GM21528 (cell line): ENCODE measurements around the gene ALKBH6.

ENCODE experiments used
- ATAC-seq: cut with Tn5 transposase; IDR thresholded peaks from one replicate; pipeline ENCODE4 v1.9.1; 2021; ENCODE audit warnings: mild to moderate bottlenecking, moderate library complexity; ENCODE audit not compliant: unreplicated experiment, low FRiP score

ALKBH6 gene

DNA sequence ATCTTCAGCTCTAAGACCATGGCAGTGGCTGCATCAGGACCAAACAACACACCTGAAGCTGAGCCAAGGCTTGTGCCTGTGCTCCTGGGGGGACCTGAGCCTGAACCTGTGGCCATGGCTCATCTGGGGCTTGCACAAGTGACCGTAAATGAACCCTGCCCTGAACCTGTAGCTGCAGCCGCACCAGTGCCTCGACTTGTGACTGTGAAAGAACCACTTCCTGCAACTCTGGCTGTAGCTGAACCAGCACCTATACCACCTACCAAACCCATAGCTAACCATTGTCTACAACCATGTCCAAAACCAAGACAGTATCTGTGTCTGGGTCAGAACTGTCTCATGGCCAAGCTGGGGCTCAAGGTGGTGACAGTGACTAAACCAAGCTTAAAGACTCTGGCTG, 47.2 kb downstream of the ALKBH6 start:
- ATAC-seq = no peak

GRCh38 chr19:35963514-35963913, 50.5 kb downstream of the ALKBH6 start:
- ATAC-seq = no peak

DNA sequence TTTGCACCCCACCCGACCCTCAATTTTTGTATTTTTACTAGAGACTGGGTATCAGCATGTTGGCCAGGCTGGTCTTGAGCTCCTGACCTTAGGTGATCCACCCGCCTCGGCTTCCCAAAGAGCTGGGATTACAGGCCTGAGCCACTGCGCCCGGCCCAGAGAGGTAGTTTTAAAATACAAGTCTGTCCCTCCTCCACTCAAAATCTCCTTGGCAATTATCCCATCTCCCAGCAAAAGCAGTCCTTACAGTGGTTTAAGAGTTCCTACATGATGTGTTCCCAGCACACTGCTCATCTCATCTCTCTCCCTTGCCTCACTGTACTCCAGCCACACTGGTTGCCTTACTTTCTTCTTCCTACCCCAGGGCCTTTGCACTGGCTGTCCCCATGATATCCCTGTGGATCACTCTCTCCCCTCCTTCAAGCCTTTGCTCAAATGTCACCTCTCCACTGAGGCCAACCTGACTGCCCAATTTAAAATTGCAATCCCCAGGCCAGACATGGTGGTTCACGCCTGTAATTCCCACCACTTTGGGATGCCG, 53.5 kb downstream of the ALKBH6 start:
- ATAC-seq = no peak

GRCh38 chr19:35959968-35960320, 54.1 kb downstream of the ALKBH6 start:
- no peak for ATAC-seq
